ENCODE measurements around the gene RIPPLY1. TPM values are rescaled to one million over a fixed set of nuclear protein-coding genes. Genes with fewer than 3 reads are reported as not detected.

RIPPLY1 gene
- total RNA-seq, 1 experiment from 2014 or later: 0.27 TPM

DNA sequence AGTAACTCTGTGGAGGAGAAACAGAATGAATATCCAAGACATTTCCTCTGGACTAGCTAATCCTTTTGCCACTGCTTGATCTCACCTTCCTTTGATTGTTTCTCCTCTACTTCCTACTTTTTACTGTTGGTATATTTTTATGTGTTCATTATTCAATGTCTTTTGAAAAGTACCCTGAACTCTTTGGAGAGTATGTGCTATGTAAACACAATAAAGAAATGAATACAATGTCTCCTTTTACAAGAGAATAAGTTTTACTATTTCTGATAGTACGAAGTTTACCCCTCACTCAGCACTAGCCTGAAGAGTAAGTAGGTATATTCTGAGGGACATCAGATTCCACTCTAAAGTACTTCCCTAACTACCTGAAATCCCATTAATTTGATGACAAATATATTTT is 36.9 kb upstream of the RIPPLY1 start:
- RAD21 ChIA-PET (ENCODE audit: low non-redundant PET in 1 of 2, low total read pairs in 2 of 2, uncharacterized antibody in 2 of 2, unreplicated experiment in 2 of 2): no interaction called here
- H3K4me2 ChIP-seq (ENCODE audit: low read length): no peak overlapping the region
- H3K79me2 ChIP-seq (ENCODE audit: insufficient read depth, low read length): no peaks in the 10 kb centered on the region
- H3K9me2 ChIP-seq (ENCODE audit: insufficient read depth): no peaks in the 10 kb centered on the region
- ATAC-seq (no peak), DNase-seq (ENCODE audit: low read depth, low spot score) (no peak)
- no TSS peak for BruUV-seq (replicated peaks)
- no peaks in the 10 kb centered on the region for H4K20me1 ChIP-seq (ENCODE audit: insufficient read depth)
- no peaks in the 10 kb centered on the region for H3K4me1 ChIP-seq (ENCODE audit: control insufficient read depth in 1 of 2, insufficient read depth in 2 of 2, low read length in 2 of 2)
- POLR2A ChIA-PET: no interaction called here
- H3K4me3 ChIP-seq (replicated peaks in 1 of 2; ENCODE audit: low read depth in 1 of 2, low read length in 2 of 2): no peak overlapping the region
- no peak for TF ChIP-seq CBX3 (IDR thresholded peaks at IDR 0.05; ENCODE audit: low read depth)
- no peak for TF ChIP-seq FOSL1 (IDR thresholded peaks at IDR 0.05; ENCODE audit: low read depth)
- TF ChIP-seq POLR2A (IDR thresholded peaks at IDR 0.05; ENCODE audit: borderline replicate concordance, extremely low read depth, insufficient read depth, insufficient read length): no peak
- TF ChIP-seq, protein P1, sequence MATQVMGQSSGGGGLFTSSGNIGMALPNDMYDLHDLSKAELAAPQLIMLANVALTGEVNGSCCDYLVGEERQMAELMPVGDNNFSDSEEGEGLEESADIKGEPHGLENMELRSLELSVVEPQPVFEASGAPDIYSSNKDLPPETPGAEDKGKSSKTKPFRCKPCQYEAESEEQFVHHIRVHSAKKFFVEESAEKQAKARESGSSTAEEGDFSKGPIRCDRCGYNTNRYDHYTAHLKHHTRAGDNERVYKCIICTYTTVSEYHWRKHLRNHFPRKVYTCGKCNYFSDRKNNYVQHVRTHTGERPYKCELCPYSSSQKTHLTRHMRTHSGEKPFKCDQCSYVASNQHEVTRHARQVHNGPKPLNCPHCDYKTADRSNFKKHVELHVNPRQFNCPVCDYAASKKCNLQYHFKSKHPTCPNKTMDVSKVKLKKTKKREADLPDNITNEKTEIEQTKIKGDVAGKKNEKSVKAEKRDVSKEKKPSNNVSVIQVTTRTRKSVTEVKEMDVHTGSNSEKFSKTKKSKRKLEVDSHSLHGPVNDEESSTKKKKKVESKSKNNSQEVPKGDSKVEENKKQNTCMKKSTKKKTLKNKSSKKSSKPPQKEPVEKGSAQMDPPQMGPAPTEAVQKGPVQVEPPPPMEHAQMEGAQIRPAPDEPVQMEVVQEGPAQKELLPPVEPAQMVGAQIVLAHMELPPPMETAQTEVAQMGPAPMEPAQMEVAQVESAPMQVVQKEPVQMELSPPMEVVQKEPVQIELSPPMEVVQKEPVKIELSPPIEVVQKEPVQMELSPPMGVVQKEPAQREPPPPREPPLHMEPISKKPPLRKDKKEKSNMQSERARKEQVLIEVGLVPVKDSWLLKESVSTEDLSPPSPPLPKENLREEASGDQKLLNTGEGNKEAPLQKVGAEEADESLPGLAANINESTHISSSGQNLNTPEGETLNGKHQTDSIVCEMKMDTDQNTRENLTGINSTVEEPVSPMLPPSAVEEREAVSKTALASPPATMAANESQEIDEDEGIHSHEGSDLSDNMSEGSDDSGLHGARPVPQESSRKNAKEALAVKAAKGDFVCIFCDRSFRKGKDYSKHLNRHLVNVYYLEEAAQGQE (IDR thresholded peaks at IDR 0.05; ENCODE audit: low read depth): no peak
- TF ChIP-seq, protein P2, sequence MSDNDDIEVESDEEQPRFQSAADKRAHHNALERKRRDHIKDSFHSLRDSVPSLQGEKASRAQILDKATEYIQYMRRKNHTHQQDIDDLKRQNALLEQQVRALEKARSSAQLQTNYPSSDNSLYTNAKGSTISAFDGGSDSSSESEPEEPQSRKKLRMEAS (IDR thresholded peaks at IDR 0.05): no peak
- no peak for TF ChIP-seq EZH2 (IDR thresholded peaks at IDR 0.05)
- TF ChIP-seq CEBPB (IDR thresholded peaks at IDR 0.05; ENCODE audit: low read depth): no peak
- TF ChIP-seq, protein P3, sequence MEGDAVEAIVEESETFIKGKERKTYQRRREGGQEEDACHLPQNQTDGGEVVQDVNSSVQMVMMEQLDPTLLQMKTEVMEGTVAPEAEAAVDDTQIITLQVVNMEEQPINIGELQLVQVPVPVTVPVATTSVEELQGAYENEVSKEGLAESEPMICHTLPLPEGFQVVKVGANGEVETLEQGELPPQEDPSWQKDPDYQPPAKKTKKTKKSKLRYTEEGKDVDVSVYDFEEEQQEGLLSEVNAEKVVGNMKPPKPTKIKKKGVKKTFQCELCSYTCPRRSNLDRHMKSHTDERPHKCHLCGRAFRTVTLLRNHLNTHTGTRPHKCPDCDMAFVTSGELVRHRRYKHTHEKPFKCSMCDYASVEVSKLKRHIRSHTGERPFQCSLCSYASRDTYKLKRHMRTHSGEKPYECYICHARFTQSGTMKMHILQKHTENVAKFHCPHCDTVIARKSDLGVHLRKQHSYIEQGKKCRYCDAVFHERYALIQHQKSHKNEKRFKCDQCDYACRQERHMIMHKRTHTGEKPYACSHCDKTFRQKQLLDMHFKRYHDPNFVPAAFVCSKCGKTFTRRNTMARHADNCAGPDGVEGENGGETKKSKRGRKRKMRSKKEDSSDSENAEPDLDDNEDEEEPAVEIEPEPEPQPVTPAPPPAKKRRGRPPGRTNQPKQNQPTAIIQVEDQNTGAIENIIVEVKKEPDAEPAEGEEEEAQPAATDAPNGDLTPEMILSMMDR (IDR thresholded peaks at IDR 0.05 in 2 of 3, conservative IDR thresholded peaks at IDR 0.05 in 1 of 3; ENCODE audit: borderline replicate concordance in 1 of 3, insufficient read depth in 1 of 3, low read depth in 2 of 3, low read length in 2 of 3): no peak
- no peak for TF ChIP-seq ZFX (IDR thresholded peaks at IDR 0.05)
- no peak for TF ChIP-seq ZNF274 (IDR thresholded peaks at IDR 0.05; ENCODE audit: low read depth, low read length)
- TF ChIP-seq TCF7L2 (IDR thresholded peaks at IDR 0.05; ENCODE audit: borderline replicate concordance, extremely low read depth, insufficient read depth, insufficient read length): no peak
- no peak for TF ChIP-seq POLR2AphosphoS5 (IDR thresholded peaks at IDR 0.05; ENCODE audit: low read depth, low read length)
- TF ChIP-seq, protein P4, sequence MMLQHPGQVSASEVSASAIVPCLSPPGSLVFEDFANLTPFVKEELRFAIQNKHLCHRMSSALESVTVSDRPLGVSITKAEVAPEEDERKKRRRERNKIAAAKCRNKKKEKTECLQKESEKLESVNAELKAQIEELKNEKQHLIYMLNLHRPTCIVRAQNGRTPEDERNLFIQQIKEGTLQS (IDR thresholded peaks at IDR 0.05): no peak
- TF ChIP-seq SRF (IDR thresholded peaks at IDR 0.05; ENCODE audit: low read depth): no peak
- TF ChIP-seq SP1 (IDR thresholded peaks at IDR 0.05; ENCODE audit: low read depth): no peak
- no peak for TF ChIP-seq JUND (IDR thresholded peaks at IDR 0.05)
- no peak for TF ChIP-seq ELF1 (IDR thresholded peaks at IDR 0.05; ENCODE audit: borderline replicate concordance, low read depth)
- no peak for TF ChIP-seq SIN3A (IDR thresholded peaks at IDR 0.05; ENCODE audit: low read depth)
- TF ChIP-seq EZH2phosphoT487 (IDR thresholded peaks at IDR 0.05; ENCODE audit: borderline replicate concordance): no peak
- no peak for TF ChIP-seq EGR1 (IDR thresholded peaks at IDR 0.05; ENCODE audit: low read depth)
- peaks cover 0 to 4% of the 10 kb centered on the region in 2 experiments; a peak in 2 of 4 replicates for H3K36me3 ChIP-seq (ENCODE audit: control insufficient read depth in 1 of 2, insufficient read depth in 2 of 2, low read length in 2 of 2)
- H3K9me3 ChIP-seq (ENCODE audit: control insufficient read depth in 1 of 2, insufficient read depth in 1 of 2, low read depth in 1 of 2, low read length in 2 of 2): no peaks in the 10 kb centered on the region
- no peak overlapping the region for H3K9ac ChIP-seq (ENCODE audit: low read length)
- no peaks in the 10 kb centered on the region for H3K27me3 ChIP-seq (ENCODE audit: insufficient read depth, low read length)
- no peak overlapping the region for H3K27ac ChIP-seq (ENCODE audit: low read depth, low read length)
- H2AFZ ChIP-seq (ENCODE audit: low read depth, low read length, poor library complexity, severe bottlenecking): no peak overlapping the region
- CTCF ChIA-PET: no interaction called here
- intact Hi-C loops (cut with micrococcal nuclease): no loop called here

Measured in HCT116 (cell line).